ENCODE results near the gene POLD1. TPM values are rescaled to one million over a fixed set of nuclear protein-coding genes. Genes with fewer than 3 reads are reported as not detected.
A peak's percentile ranks its signal among the peaks of the same experiment; 100 is the strongest.

POLD1 gene
- total RNA-seq, 1 donor from 2014 or later, result 18.9 TPM

DNA sequence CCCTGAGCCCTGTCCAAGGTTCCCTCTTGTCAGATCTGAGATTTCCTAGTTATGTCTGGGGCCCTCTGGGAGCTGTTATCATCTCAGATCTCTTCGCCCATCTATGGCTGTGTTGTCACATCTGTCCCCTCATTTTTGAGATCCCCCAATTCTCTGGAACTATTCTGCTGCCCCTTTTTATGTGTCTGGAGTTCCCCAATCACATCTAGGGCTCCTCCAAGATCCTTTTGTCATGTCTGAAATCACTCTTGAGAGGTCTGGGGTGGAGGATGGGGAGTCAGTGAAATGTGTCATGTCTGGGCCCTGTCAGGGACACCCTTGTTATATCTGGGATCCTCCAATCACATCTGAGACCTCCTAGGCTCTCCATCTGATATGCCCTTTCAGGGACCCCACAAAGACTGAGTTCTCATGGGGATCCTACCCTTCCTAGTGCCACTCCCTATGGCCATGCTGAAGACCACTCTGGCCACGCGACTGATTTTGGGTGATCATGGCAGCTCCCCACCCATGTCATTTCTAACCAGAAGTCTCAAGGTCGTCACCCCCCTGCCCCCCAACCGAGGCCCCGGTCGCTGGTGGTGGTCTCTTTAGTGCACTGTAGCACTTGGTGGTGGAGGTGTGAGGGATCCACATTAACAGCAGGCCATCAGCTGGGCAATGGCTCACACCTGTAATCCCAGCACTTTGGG lies 44.8 kb downstream of the POLD1 start:
- Mint-ChIP-seq H3K36me3 (ENCODE audit: low read depth, unreplicated experiment) (no peaks in the 10 kb centered on the region), H3K27me3 (ENCODE audit: low read depth, unreplicated experiment) (peaks cover 14% of the 10 kb centered on the region), H3K4me3 (ENCODE audit: unreplicated experiment) (no peak overlapping the region), H3K4me1 (ENCODE audit: low read depth, unreplicated experiment) (peaks cover 3% of the 10 kb centered on the region), H3K9me3 (ENCODE audit: unreplicated experiment) (peaks cover 3% of the 10 kb centered on the region), H3K27ac (ENCODE audit: unreplicated experiment) (no peak overlapping the region)
- Histone ChIP-seq H3K79me2 (ENCODE audit: insufficient read depth, low read length) (no peaks in the 10 kb centered on the region), H3K27ac (ENCODE audit: low read depth, low read length) (no peak overlapping the region), H3K9me3 (ENCODE audit: insufficient read depth, low read depth, low read length) (no peaks in the 10 kb centered on the region), H4K20me1 (ENCODE audit: insufficient read depth, low read length) (no peaks in the 10 kb centered on the region), H2AFZ (ENCODE audit: low read depth, low read length) (no peak overlapping the region), H3K27me3 (ENCODE audit: insufficient read depth, low read length) (peaks cover 22% of the 10 kb centered on the region), H3K36me3 (ENCODE audit: insufficient read depth, low read length) (no peaks in the 10 kb centered on the region), H3K4me2 (ENCODE audit: low read length) (no peak overlapping the region), H3K4me3 (ENCODE audit: insufficient read depth, low read depth, low read length) (no peak overlapping the region), H3K4me1 (ENCODE audit: insufficient read depth, low read length) (peaks cover 11% of the 10 kb centered on the region), H3K9ac (ENCODE audit: low read length) (no peak overlapping the region)
- FAIRE-seq, result no peak
- no peak for DNase-seq (ENCODE audit: low read depth)
- TF ChIP-seq, protein P1, sequence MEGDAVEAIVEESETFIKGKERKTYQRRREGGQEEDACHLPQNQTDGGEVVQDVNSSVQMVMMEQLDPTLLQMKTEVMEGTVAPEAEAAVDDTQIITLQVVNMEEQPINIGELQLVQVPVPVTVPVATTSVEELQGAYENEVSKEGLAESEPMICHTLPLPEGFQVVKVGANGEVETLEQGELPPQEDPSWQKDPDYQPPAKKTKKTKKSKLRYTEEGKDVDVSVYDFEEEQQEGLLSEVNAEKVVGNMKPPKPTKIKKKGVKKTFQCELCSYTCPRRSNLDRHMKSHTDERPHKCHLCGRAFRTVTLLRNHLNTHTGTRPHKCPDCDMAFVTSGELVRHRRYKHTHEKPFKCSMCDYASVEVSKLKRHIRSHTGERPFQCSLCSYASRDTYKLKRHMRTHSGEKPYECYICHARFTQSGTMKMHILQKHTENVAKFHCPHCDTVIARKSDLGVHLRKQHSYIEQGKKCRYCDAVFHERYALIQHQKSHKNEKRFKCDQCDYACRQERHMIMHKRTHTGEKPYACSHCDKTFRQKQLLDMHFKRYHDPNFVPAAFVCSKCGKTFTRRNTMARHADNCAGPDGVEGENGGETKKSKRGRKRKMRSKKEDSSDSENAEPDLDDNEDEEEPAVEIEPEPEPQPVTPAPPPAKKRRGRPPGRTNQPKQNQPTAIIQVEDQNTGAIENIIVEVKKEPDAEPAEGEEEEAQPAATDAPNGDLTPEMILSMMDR (IDR thresholded peaks at IDR 0.05; ENCODE audit: insufficient read depth, low read depth, low read length), result no peak
- no peak for TF ChIP-seq EZH2 (IDR thresholded peaks at IDR 0.05; ENCODE audit: insufficient read depth, low read length)

DNA sequence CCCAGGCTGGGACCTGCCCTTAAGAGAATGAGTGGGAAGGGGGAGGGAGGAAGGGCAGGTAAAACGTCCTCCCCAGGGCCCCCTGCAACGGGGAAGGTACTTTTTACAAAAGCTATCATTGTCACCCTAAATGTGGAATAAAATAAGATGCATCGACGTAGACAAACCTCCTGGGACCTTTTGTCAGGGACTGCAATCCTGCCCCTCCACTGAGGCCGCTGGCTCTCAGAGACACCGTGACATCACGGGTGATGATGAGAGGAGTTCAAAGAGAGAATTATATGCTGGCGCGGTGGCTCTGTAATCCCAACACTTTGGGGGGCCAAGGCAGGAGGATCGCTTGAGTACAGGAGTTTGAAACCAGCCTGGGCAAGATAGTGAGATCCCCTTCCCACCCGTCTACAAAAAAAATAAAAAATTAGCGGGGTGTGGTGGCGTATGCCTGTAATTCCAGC lies 46.8 kb downstream of the POLD1 start:
- peak overlapping the region; percentile 90 for H2AFZ ChIP-seq (ENCODE audit: low read depth, low read length)
- no peak overlapping the region for H3K27ac Mint-ChIP-seq (ENCODE audit: unreplicated experiment)
- no peaks in the 10 kb centered on the region for H4K20me1 ChIP-seq (ENCODE audit: insufficient read depth, low read length)
- H3K9me3 ChIP-seq (ENCODE audit: insufficient read depth, low read depth, low read length), result no peaks in the 10 kb centered on the region
- H3K27ac ChIP-seq (ENCODE audit: low read depth, low read length), result no peak overlapping the region
- FAIRE-seq, result no peak
- no peak for DNase-seq (ENCODE audit: low read depth)
- no peaks in the 10 kb centered on the region for H3K79me2 ChIP-seq (ENCODE audit: insufficient read depth, low read length)
- H3K4me1 ChIP-seq (ENCODE audit: insufficient read depth, low read length), result peaks cover 11% of the 10 kb centered on the region
- peak overlapping the region; percentile 88 for H3K4me2 ChIP-seq (ENCODE audit: low read length)
- H3K27me3 ChIP-seq (ENCODE audit: insufficient read depth, low read length), result peaks cover 22% of the 10 kb centered on the region
- no peaks in the 10 kb centered on the region for H3K36me3 ChIP-seq (ENCODE audit: insufficient read depth, low read length)
- H3K36me3 Mint-ChIP-seq (ENCODE audit: low read depth, unreplicated experiment), result no peaks in the 10 kb centered on the region
- peaks cover 1% of the 10 kb centered on the region for H3K9me3 Mint-ChIP-seq (ENCODE audit: unreplicated experiment)
- H3K4me3 Mint-ChIP-seq (ENCODE audit: unreplicated experiment), result peak overlapping the region; percentile 89
- peak overlapping the region; percentile 56 for H3K4me3 ChIP-seq (ENCODE audit: insufficient read depth, low read depth, low read length)
- H3K9ac ChIP-seq (ENCODE audit: low read length), result peak overlapping the region; percentile 47
- H3K4me1 Mint-ChIP-seq (ENCODE audit: low read depth, unreplicated experiment), result peaks cover 3% of the 10 kb centered on the region
- TF ChIP-seq, protein P1 (IDR thresholded peaks at IDR 0.05; ENCODE audit: insufficient read depth, low read depth, low read length), result no peak
- no peak for TF ChIP-seq EZH2 (IDR thresholded peaks at IDR 0.05; ENCODE audit: insufficient read depth, low read length)
- H3K27me3 Mint-ChIP-seq (ENCODE audit: low read depth, unreplicated experiment), result peaks cover 19% of the 10 kb centered on the region

Data from astrocyte (in vitro differentiated cells and primary cell).